Nasal cavity respiratory epithelium epithelial cell of viscerocranial mucosa (primary cell): Measurements from ENCODE around the gene ARID3C. TPM values are rescaled to one million over a fixed set of nuclear protein-coding genes. Genes with fewer than 3 reads are reported as not detected.

ENCODE experiments used
- total RNA-seq: library from RNA; depleted of rRNA; stranded (reverse); fragments of >200 nt; gene quantifications from 2 replicates; pipeline ENCODE4 v1.2.3, GENCODE V29; 2014

Gene ARID3C, protein sequence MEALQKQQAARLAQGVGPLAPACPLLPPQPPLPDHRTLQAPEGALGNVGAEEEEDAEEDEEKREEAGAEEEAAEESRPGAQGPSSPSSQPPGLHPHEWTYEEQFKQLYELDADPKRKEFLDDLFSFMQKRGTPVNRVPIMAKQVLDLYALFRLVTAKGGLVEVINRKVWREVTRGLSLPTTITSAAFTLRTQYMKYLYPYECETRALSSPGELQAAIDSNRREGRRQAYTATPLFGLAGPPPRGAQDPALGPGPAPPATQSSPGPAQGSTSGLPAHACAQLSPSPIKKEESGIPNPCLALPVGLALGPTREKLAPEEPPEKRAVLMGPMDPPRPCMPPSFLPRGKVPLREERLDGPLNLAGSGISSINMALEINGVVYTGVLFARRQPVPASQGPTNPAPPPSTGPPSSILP
- total RNA-seq, result 0.34 and 0.50 TPM in 2 replicates

DNA sequence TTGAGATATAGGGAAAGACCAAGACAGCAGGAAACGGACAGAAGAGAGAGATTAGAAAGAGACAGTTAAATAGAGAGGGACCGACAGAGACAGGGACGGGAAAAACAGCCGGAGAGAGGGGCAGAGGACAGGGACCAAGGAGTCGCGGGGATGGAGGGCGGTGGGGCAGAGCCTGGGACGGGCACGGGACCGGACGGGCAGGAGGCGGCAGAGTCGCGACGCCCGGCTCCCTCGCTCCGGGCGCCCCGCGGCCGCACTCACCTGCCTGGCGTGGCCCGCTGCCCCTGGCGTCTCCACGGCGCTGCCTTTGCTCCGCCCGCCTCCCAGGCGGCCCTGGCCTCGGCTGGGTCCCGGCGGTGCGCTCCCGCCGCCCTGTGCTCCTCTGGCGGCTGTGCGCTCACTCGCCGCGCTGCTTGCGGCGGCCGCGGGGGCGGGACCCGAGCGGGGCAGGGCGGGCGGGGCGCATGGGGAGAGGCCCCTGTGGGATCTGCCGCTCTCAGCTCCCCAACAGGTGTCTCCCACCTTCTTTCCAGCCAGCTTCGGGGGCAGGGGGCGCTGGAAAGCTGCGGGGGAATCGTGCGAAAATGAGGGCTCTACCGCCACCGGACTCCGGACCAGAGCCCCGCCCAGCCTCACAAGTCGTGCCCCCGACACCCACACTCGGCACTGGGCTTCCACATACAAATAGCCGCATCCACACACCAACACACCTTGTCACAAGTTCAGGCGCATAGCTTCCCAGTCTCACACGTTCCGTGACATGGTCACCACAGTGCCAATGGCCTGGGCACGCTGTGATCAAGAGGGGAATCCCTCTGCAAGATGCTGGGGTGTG lies at the start of gene ARID3C:
Gene ARID3C, minus strand, starts transcription at position 411 of the 835 bp plus-strand sequence. CDS start 1,052 bp downstream, outside the sequence.

DNA sequence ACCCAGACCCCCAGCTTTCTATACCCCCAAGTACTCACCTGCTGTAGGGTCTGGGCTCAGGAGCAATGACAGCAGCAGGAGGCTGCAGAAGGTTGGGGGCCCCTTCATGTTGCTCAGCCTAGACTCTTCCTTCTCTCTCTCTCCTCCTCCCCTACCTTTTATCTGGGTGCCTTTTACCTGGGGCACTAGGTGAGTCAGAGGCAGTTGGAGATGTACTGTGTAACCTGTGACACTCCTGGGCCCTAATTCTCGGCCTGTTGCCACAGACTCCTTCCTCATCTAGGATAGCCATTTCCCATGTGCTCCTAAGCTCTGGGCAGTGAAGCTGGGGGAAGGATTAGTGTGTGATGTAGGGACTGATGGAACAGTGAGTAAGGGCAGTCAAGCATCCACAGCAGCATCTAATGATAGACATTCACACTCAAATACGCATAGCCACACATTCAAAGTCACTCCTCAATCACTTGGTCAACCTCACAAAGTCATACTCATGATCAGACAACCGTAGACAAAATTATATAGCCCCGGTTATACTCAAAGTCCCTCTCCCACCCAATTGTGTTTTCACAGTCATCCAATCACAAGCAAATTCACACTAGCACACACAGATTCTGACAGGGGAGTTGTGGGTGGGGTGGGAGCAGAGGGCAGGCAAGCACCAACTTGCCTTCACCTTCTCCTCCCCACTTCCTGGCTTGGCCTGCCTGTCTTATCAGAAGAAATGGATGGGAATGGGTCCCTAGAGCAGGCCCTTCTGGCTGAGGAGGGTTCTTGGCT lies 33.8 kb upstream of the ARID3C start, which contains the start of gene CCL27:
Gene CCL27, minus strand, starts transcription at position 132 of the 777 bp plus-strand sequence. Its CDS starts 24 bp downstream, at position 108.

DNA sequence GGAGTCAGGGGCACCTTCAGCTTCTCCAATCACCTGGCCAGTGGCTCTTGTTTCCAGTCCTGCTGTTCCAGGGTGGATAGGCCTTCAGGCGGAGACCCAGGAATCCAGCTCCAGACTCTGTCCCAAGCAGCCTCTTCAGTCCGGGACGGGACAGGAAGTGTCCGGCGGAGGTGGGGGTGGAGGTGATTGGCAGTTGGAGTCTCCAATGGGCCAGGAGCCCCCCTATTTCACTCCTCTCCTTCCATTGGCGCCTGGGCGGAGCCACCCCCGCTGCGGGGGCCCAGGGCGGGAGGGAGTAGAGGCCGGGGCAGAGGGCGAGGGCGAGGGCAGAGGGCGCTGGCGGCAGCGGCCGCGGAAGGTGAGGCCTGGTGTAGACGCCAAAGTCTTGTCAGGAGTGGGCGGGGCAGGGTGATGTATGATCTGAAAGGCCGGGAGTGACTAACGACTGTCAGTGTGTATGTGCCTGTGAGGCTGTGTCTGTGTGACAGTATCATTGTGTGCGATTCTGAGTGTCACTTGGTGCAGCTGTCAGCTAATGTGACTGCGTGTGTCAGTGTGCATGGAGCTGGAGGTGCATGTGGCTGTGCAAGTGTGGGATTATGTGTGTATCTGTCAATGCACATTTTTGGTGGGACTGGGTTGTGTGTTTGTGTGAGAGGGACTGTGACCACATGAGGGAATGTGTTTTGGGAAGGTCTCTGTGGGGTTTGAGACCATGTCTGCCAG lies 23.2 kb upstream of the ARID3C start, which contains the start of gene IL11RA:
Gene IL11RA, plus strand, starts transcription at position 310 of the 726 bp plus-strand sequence. CDS start 3,033 bp downstream, outside the sequence.

DNA sequence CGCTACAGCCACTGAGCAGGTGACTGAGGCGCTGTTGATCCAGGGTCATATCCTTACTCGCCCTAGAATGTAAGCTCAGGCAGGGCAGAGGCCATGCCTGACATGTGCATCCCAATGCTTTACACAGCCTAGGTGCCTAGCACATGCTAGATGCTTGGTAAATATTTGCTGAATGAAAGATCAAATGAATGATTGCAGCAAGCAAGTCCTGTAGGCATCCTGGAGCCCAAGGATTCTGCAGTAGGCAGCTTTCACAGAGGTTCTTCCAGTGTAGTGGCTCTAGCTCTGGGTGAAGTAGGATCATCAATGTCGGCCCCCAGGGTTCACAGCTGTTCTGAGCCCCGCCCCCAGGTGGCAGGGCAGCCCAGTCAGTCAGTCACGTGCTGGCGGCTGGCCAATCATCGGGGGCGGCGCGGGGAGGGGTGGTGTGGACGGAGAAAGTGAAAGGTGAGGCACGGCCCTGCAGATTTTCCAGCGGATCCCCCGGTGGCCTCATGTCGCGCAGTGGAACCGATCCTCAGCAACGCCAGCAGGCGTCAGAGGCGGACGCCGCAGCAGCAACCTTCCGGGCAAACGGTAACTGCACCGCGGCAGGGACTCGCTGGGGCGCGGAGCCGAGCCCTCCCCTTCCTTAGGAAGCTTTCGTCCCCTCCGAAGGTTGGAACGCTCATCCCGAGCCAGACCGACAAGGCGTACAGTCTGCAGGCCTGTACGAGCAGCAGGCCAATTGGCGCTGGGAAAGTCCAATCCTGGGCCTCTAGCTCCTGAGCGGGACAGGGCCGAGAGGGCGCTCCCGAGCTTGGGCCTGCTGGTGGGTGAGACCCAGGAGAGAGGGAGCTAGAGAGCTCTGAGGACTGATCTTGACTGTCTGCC lies 17.6 kb upstream of the ARID3C start, which contains the start of gene GALT:
Gene GALT, plus strand, starts transcription at position 465 of the 873 bp plus-strand sequence. Its CDS starts 30 bp downstream, at position 495.

DNA sequence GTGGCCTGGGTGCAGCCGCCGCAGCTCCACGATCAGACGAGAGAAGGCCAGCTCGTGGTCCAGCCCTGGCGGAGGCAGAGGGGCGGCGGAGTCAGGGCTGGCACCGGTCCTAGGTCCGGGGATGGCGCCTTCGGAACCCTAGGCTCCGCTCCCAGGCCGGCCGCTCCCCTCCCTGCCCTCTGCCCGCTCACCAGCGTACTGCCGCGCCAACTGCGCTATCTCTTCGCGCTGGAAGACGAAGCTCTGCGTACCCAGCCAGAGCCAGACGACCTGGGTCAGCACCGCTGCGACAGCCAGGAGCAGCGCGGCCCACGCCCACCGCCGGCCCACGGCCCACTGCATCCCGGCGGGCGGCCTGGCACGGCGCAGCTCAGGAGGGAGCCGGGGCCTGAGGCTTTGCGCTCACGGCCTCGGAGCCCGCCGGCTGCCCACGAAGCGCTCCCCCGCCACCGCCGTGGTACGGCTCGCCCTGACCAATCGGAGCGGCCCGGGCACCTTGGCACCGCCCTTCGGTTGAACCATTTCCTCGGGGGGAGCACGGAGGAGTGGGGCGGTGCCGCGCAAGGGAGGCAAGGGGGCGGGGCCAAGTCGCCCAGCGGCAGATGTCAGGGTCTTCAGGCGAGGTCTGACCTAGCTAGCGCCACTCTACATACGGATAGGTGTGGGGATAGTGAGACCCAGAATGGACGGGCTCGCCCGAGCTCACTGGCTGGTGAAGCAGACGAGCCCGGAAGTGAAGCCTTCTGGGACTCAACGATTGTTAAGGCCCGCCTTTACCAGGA lies 8.7 kb upstream of the ARID3C start, which contains the start of gene SIGMAR1:
Gene SIGMAR1, minus strand, starts transcription at position 432 of the 782 bp plus-strand sequence. Its CDS starts 90 bp downstream, at position 342.

DNA sequence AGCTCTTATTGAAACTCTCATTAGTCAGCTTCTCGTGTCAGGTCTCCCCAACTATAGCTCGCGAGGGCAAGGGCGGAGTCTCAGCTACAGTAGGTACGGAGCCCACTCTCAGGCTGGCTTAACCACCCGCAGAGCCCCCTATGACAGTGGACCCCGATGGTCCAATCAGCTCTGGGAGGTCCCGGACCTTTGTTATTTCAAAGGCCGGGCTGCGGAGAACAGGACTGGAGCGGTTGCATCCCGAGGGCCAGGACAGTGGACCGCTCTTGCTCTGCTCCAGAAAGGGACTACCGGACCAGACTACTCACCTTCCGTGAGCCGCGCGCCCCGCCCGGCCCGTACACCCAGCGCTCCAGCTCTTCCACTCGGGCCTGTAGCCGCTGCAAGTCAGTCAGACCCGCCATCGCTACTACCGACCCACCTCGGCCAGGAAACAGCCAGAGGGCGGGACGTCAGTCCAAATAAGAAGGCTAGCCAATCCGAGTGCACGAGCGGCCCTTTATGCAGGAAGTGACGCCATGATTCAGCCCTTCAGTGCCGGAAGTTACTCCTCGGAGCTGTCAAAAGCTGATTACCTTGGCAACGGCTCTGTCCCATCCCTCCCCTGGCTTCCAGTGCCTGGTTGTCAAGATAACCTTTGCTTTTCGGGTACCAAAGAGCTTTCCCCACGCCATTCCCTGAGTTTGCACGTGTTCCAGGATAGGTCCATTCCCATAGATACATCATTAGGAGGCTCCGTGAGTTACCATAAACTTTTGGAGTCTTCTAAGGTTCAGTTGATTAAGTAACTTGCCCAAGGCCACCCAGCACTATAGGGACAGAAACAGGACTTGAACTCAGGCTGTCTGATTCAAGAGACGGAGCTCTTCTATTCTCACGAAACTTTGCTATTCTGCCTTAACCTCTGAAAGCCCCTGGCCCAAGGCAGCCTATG lies 8.5 kb downstream of the ARID3C start, which contains the start of gene DCTN3:
Gene DCTN3, minus strand, starts transcription at position 435 of the 934 bp plus-strand sequence. Its CDS starts 31 bp downstream, at position 404.

DNA sequence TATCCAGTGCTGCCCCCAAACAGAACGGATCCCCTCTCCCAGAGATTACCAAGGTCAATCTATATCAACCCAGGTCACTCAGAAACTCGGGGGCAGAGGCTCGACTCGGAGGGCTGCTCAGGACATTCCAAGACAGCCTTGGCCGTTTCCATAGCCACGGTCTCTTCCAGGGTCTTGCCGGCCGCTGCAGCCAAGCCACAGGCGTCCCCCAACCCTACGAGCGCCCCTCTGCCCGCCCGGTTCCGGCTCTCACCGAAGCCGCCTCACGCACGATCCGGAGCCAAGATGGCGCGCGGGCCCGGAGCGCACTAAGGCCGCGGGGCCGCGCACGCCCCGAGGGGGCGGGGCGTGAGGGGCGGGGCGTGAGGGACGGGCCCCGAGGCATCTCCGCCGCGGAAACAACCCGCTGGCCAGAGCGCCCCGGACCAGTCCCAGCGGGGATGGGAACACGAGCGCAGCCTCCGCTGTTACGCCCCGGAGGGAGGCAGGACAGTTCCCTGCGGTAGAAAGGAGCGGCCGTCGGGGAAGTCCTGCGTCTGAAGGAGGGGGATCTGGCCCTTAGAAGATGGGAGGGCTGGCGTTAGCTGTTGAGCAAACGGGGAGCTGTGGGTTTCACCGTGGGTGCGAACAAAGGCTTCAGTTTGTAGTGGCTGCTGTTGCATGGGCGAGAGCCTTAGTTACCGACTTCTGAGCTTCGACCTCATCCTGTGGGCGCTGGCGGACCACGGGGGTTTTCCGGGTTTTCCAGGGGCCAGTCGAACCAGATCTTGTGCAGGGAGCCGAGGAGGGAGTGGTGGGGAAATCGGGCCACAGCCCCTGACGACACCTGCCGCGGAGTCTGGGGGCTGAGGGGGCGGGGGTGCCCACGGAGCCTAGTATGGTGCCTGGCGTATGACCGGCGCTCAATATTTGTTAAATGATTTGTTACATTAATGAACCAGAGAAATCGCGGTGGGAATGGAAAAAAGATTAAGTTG lies 16.8 kb downstream of the ARID3C start, which contains the start of gene RPP25L:
Gene RPP25L, minus strand, starts transcription at position 287 of the 977 bp plus-strand sequence. CDS start 801 bp downstream, outside the sequence.

DNA sequence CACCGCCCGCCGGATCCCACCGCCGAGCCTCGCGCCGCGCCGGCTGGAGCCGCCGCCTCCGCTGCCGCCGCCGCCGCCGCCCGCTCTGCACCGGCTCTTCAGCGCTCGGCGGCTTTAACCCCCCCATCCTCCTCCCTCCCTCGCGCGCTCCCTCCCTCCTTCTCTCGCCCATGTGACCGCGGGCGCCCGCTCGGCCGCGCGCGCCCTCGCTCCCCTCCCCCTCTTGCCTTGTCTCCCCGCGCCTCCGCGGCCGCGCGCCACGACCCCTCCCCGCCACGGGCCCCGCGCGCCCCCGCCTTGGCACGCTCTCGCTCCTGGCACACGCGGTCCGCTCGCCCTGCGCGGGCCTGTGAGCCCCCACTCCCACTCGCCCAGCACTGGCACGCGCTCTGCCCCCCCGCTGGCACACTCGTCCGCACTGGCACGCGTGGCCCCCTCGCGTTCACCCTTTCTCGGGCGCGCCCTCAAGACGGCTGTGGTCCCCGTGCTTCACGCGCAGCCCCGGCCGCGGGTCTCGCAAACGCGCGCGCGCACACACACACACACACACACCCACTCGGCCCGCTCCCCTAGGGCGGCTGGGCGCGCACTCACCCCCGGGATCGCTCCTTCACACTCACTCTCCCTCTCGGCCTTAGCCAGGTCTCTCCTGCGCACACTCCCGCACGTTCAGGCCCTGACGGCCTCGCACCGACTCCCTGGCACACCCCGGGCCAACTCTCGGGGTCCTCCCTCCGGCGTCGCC lies 39.1 kb downstream of the ARID3C start, which contains the start of gene CNTFR:
Gene CNTFR, minus strand, starts transcription at position 89 of the 745 bp plus-strand sequence. CDS start 20,743 bp downstream, outside the sequence.

Other genes starting within 250 kb of the ARID3C start
- gene FAM219A, start 170.5 kb downstream of the ARID3C start, total RNA-seq, result 4.4 and 10.0 TPM in 2 replicates
- gene DNAI1, start 170.3 kb downstream of the ARID3C start, total RNA-seq, result not detected in 2 replicates
- not detected in 2 replicates for gene ENHO, start 106.1 kb downstream of the ARID3C start, total RNA-seq
- gene CNTFR, start 39.3 kb downstream of the ARID3C start, total RNA-seq, result not detected in 2 replicates
- 18.0 and 56.4 TPM in 2 replicates for gene RPP25L, start 17.0 kb downstream of the ARID3C start, total RNA-seq
- 56.2 and 57.4 TPM in 2 replicates for gene DCTN3, start 8.6 kb downstream of the ARID3C start, total RNA-seq
- gene SIGMAR1, start 8.7 kb upstream of the ARID3C start, total RNA-seq, result 64.6 and 84.9 TPM in 2 replicates
- 12.3 and 25.3 TPM in 2 replicates for gene GALT, start 17.6 kb upstream of the ARID3C start, total RNA-seq
- gene IL11RA, start 23.1 kb upstream of the ARID3C start, total RNA-seq, result 0.68 and 2.3 TPM in 2 replicates
- 0.21 and 0.34 TPM in 2 replicates for gene CCL27, start 33.6 kb upstream of the ARID3C start, total RNA-seq
- not detected in 2 replicates for gene CCL19, start 62.2 kb upstream of the ARID3C start, total RNA-seq
- gene CCL21, start 81.1 kb upstream of the ARID3C start, total RNA-seq, result not detected in 2 replicates